ENCODE measurements around the gene RLN1. TPM values are rescaled to one million over a fixed set of nuclear protein-coding genes. Genes with fewer than 3 reads are reported as not detected.
"Not testable (repeated sequence)": the region's sequence is repeated elsewhere in the genome, so short reads cannot be mapped to it uniquely, and the experiment has no call there.

The RLN1 gene
- total and polyA plus RNA-seq, 2 of the 4 experiments (the other 2 are of a cell fraction), result not detected

- H3K14ac ChIP-seq (replicated peaks; ENCODE audit: low read depth, low read length), result no peak overlapping the region
- H3K9ac ChIP-seq (ENCODE audit: low read depth, low read length), result no peak overlapping the region
- H4K5ac ChIP-seq (ENCODE audit: low read depth, low read length), result no peak overlapping the region
- no peak overlapping the region for H2BK15ac ChIP-seq (ENCODE audit: low read depth, low read length)
- no peaks in the 10 kb centered on the region for H3K79me1 ChIP-seq (ENCODE audit: low read depth in 1 of 2, low read length in 2 of 2)
- H4K8ac ChIP-seq (ENCODE audit: low read depth in 2 of 2, low read length in 2 of 2), result no peak overlapping the region
- H3K23ac ChIP-seq (ENCODE audit: low read depth, low read length), result no peak overlapping the region
- H3K27me3 ChIP-seq (ENCODE audit: control insufficient read depth, insufficient read depth, low read length), result no peaks in the 10 kb centered on the region
- no peak overlapping the region for H3K18ac ChIP-seq (ENCODE audit: low read depth, low read length)
- no peaks in the 10 kb centered on the region for H3K9me1 ChIP-seq (ENCODE audit: insufficient read depth, low read length)
- DNase-seq (peak; percentile 22), ATAC-seq (ENCODE audit: low read depth) (no peak)
- POLR2A ChIA-PET (ENCODE audit: unreplicated experiment), result no interaction called here
- intact Hi-C loops (cut with micrococcal nuclease), result no loop called here
- no peak overlapping the region for H3K4ac ChIP-seq (ENCODE audit: low read depth, low read length)
- no peaks in the 10 kb centered on the region for H3K9me3 ChIP-seq (ENCODE audit: control insufficient read depth, insufficient read depth, low read length)
- WGBS, 2 experiments (ENCODE audit: extremely low coverage in 2 of 2, insufficient read length in 1 of 2), result no CpG with 5 or more reads among the region's 1 CpG
- no peaks in the 10 kb centered on the region for H3K4me1 ChIP-seq (ENCODE audit: control insufficient read depth, insufficient read depth, low read length)
- no peak overlapping the region for H2AK9ac ChIP-seq (replicated peaks; ENCODE audit: low read depth, low read length, poor library complexity)
- dilution Hi-C loops (cut with HindIII; ENCODE audit: low sequenced_read_pairs, unreplicated experiment), result no loop called here
- no peak overlapping the region for H2BK20ac ChIP-seq (ENCODE audit: low read depth, low read length)
- no TSS peak for BruUV-seq (replicated peaks)
- H4K20me1 ChIP-seq (ENCODE audit: insufficient read depth, low read length), result no peaks in the 10 kb centered on the region
- no peak overlapping the region for H3K56ac ChIP-seq (ENCODE audit: extremely low read depth, insufficient read depth, low read length)
- H3K4me2 ChIP-seq (ENCODE audit: low read depth, low read length), result no peak overlapping the region
- in situ Hi-C loops (cut with MboI; ENCODE audit: low sequenced_read_pairs), result no loop called here
- no peaks in the 10 kb centered on the region for H3K36me3 ChIP-seq (ENCODE audit: control insufficient read depth, insufficient read depth, low read length)
- no peak overlapping the region for H4K91ac ChIP-seq (ENCODE audit: insufficient read depth, low read depth, low read length)
- H2AFZ ChIP-seq (replicated peaks; ENCODE audit: low read length, poor library complexity), result no peak overlapping the region
- TF ChIP-seq CTCF (conservative IDR thresholded peaks at IDR 0.05; ENCODE audit: low read depth, low read length), result peak; percentile 24; the same call in 1 of the 2 replicates
- TF ChIP-seq ELK1 (IDR thresholded peaks at IDR 0.05; ENCODE audit: borderline replicate concordance, low read depth, low read length), result no peak
- H2BK120ac ChIP-seq (ENCODE audit: low read depth, low read length), result no peak overlapping the region
- no peak overlapping the region for H2AK5ac ChIP-seq (ENCODE audit: low read depth, low read length)
- H3K4me3 ChIP-seq (ENCODE audit: insufficient read depth, low read depth, low read length), result no peak overlapping the region
- no peak overlapping the region for H3K27ac ChIP-seq (ENCODE audit: insufficient read depth, low read length)
- CTCF ChIA-PET, result interaction anchor here (1.1 to 1.5 kb wide), 3 partner anchors 31 to 280 kb away, joined by 3 to 4 read pairs (median 3); no protein-coding TSS in a partner anchor
- no peak overlapping the region for H2BK5ac ChIP-seq (ENCODE audit: low read depth, low read length, poor library complexity, severe bottlenecking)
These were observed 18.6 kb downstream of the RLN1 start for GRCh38 chr9:5321058-5321457.

GRCh38 chr9:5316406-5316805, 23.3 kb downstream of the RLN1 start:
- H2BK15ac ChIP-seq (ENCODE audit: low read depth, low read length); H2BK20ac ChIP-seq (ENCODE audit: low read depth, low read length); H2AK5ac ChIP-seq (ENCODE audit: low read depth, low read length); H2BK5ac ChIP-seq (ENCODE audit: low read depth, low read length, poor library complexity, severe bottlenecking); H3K4ac ChIP-seq (ENCODE audit: low read depth, low read length); H3K9me3 ChIP-seq (ENCODE audit: control insufficient read depth, insufficient read depth, low read length); H3K9ac ChIP-seq (ENCODE audit: low read depth, low read length); in situ Hi-C loops (cut with MboI; ENCODE audit: low sequenced_read_pairs); H4K20me1 ChIP-seq (ENCODE audit: insufficient read depth, low read length); H4K5ac ChIP-seq (ENCODE audit: low read depth, low read length); intact Hi-C loops (cut with micrococcal nuclease); CTCF ChIA-PET; H4K8ac ChIP-seq (ENCODE audit: low read depth in 2 of 2, low read length in 2 of 2); H2BK120ac ChIP-seq (ENCODE audit: low read depth, low read length); BruUV-seq (replicated peaks); DNase-seq; H3K79me1 ChIP-seq (ENCODE audit: low read depth in 1 of 2, low read length in 2 of 2); H3K4me2 ChIP-seq (ENCODE audit: low read depth, low read length); H3K9me1 ChIP-seq (ENCODE audit: insufficient read depth, low read length); H3K23ac ChIP-seq (ENCODE audit: low read depth, low read length); ATAC-seq (ENCODE audit: low read depth); H3K27ac ChIP-seq (ENCODE audit: insufficient read depth, low read length); POLR2A ChIA-PET (ENCODE audit: unreplicated experiment); H3K27me3 ChIP-seq (ENCODE audit: control insufficient read depth, insufficient read depth, low read length); H4K91ac ChIP-seq (ENCODE audit: insufficient read depth, low read depth, low read length); H3K14ac ChIP-seq (replicated peaks; ENCODE audit: low read depth, low read length); H3K56ac ChIP-seq (ENCODE audit: extremely low read depth, insufficient read depth, low read length); H2AK9ac ChIP-seq (replicated peaks; ENCODE audit: low read depth, low read length, poor library complexity); dilution Hi-C loops (cut with HindIII; ENCODE audit: low sequenced_read_pairs, unreplicated experiment); H3K18ac ChIP-seq (ENCODE audit: low read depth, low read length); H3K4me3 ChIP-seq (ENCODE audit: insufficient read depth, low read depth, low read length); H3K36me3 ChIP-seq (ENCODE audit: control insufficient read depth, insufficient read depth, low read length); H3K4me1 ChIP-seq (ENCODE audit: control insufficient read depth, insufficient read depth, low read length); H2AFZ ChIP-seq (replicated peaks; ENCODE audit: low read length, poor library complexity): not testable (repeated sequence)
- no CpG with 5 or more reads among the region's 1 CpG for WGBS, 2 experiments (ENCODE audit: extremely low coverage in 2 of 2, insufficient read length in 1 of 2)

All from IMR-90 (cell line).